Measurements from ENCODE around the gene VAT1L.

- TF ChIP-seq CTCF (IDR thresholded peaks at IDR 0.05; ENCODE audit: extremely low read depth in 1 of 2, insufficient read depth in 1 of 2, low read depth in 1 of 2, low read length in 2 of 2) (no peak), POLR2A (IDR thresholded peaks at IDR 0.05; ENCODE audit: low read depth, low read length) (no peak), EZH2 (IDR thresholded peaks at IDR 0.05; ENCODE audit: borderline replicate concordance, low read depth, low read length, severe bottlenecking) (no peak), GATA2 (IDR thresholded peaks at IDR 0.05; ENCODE audit: insufficient read depth, insufficient read length, low read depth, low read length) (no peak), POLR2AphosphoS5 (IDR thresholded peaks at IDR 0.05; ENCODE audit: insufficient read depth, low read depth, low read length) (no peak), MYC (IDR thresholded peaks at IDR 0.05; ENCODE audit: low read depth, low read length) (no peak), FOS (IDR thresholded peaks at IDR 0.05; ENCODE audit: borderline replicate concordance, insufficient read depth, low read length) (no peak)
- TF ChIP-seq, protein P1, sequence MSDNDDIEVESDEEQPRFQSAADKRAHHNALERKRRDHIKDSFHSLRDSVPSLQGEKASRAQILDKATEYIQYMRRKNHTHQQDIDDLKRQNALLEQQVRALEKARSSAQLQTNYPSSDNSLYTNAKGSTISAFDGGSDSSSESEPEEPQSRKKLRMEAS (IDR thresholded peaks at IDR 0.05; ENCODE audit: insufficient read depth, insufficient read length), result no peak
Measured at GRCh38 chr16:77745972-77746371, 42.4 kb upstream of the VAT1L start.
